ENCODE measurements around the gene FEM1C. TPM values are rescaled to one million over a fixed set of nuclear protein-coding genes. Genes with fewer than 3 reads are reported as not detected.

FEM1C gene
- 18.6 TPM for total RNA-seq
- polyA plus RNA-seq (ENCODE audit: insufficient read depth, low read depth, low replicate concordance), result 4.3 TPM
- long read RNA-seq, donor 1, full-length matches to known transcripts, result 8 of 8 reads
- long read RNA-seq, donor 1, partial matches to known transcripts, result 0 of 8 reads
- long read RNA-seq, donor 1, other reads (novel, unspliced or antisense), result 0 of 8 reads
- long read RNA-seq, donor 2, full-length matches to known transcripts, result 3 of 3 reads
- long read RNA-seq, donor 2, partial matches to known transcripts, result 0 of 3 reads
- long read RNA-seq, donor 2, other reads (novel, unspliced or antisense), result 0 of 3 reads
- long read RNA-seq, donor 3, full-length matches to known transcripts, result 7 of 7 reads
- long read RNA-seq, donor 3, partial matches to known transcripts, result 0 of 7 reads
- long read RNA-seq, donor 3, other reads (novel, unspliced or antisense), result 0 of 7 reads
- long read RNA-seq, donor 4, full-length matches to known transcripts, result 3 of 3 reads
- long read RNA-seq, donor 4, partial matches to known transcripts, result 0 of 3 reads
- long read RNA-seq, donor 4, other reads (novel, unspliced or antisense), result 0 of 3 reads
- long read RNA-seq, donor 5, result 0 reads
- long read RNA-seq, donor 6, full-length matches to known transcripts, result 9 of 9 reads
- long read RNA-seq, donor 6, partial matches to known transcripts, result 0 of 9 reads
- long read RNA-seq, donor 6, other reads (novel, unspliced or antisense), result 0 of 9 reads
- long read RNA-seq, donor 7, full-length matches to known transcripts, result 12 of 14 reads
- long read RNA-seq, donor 7, partial matches to known transcripts, result 0 of 14 reads
- long read RNA-seq, donor 7, other reads (novel, unspliced or antisense), result 2 of 14 reads
- long read RNA-seq, donor 8, full-length matches to known transcripts, result 4 of 4 reads
- long read RNA-seq, donor 8, partial matches to known transcripts, result 0 of 4 reads
- long read RNA-seq, donor 8, other reads (novel, unspliced or antisense), result 0 of 4 reads
- long read RNA-seq, donor 9, full-length matches to known transcripts, result 4 of 4 reads
- long read RNA-seq, donor 9, partial matches to known transcripts, result 0 of 4 reads
- long read RNA-seq, donor 9, other reads (novel, unspliced or antisense), result 0 of 4 reads
- long read RNA-seq, donor 10, full-length matches to known transcripts, result 3 of 3 reads
- long read RNA-seq, donor 10, partial matches to known transcripts, result 0 of 3 reads
- long read RNA-seq, donor 10, other reads (novel, unspliced or antisense), result 0 of 3 reads

GRCh38 chr5:115544436-115545350, at the start of gene FEM1C:
FEM1C (minus strand) TSS chr5:115544775; CDS start chr5:115543493, 1,282 bp downstream.
- H3K4me1 ChIP-seq (ENCODE audit: control insufficient read depth in 2 of 3, insufficient read depth in 2 of 3, low read depth in 1 of 3, low read length in 3 of 3), result peaks cover 0 to 12% (median 8%) of the 10 kb centered on the region in 3 donors
- no peaks in the 10 kb centered on the region for H3K36me3 ChIP-seq (ENCODE audit: control insufficient read depth in 2 of 3, insufficient read depth in 3 of 3, low read length in 3 of 3)
- H3K27me3 ChIP-seq (ENCODE audit: control insufficient read depth, insufficient read depth, low read length), result no peaks in the 10 kb centered on the region
- H3K9ac ChIP-seq (ENCODE audit: low read length in 3 of 3), result peak within 1 kb of the TSS; percentile 81 to 88 (median 86)
- peak within 1 kb of the TSS; percentile 66 to 77 (median 75) for H3K4me3 ChIP-seq (ENCODE audit: low read length in 3 of 3)
- FAIRE-seq, result no peak
- peaks cover 0 to 7% (median 2%) of the 10 kb centered on the region in 3 donors for H3K9me3 ChIP-seq (ENCODE audit: control insufficient read depth in 2 of 3, insufficient read depth in 1 of 3, low read length in 3 of 3)
- intact Hi-C loops (cut with DNase I), result no loop called here
- DNase-seq, result peak; percentile 97 to 100 (median 99)
- TF ChIP-seq CTCF (IDR thresholded peaks at IDR 0.05; ENCODE audit: borderline replicate concordance, extremely low read depth, insufficient read depth), result no peak
- H3K27ac ChIP-seq (ENCODE audit: low read depth in 2 of 2, low read length in 2 of 2), result peak within 1 kb of the TSS; percentile 94 to 96

- no peak for TF ChIP-seq CTCF (IDR thresholded peaks at IDR 0.05; ENCODE audit: borderline replicate concordance, extremely low read depth, insufficient read depth)
- no peak overlapping the region for H3K9ac ChIP-seq (ENCODE audit: low read length in 3 of 3)
- no peaks in the 10 kb centered on the region for H3K9me3 ChIP-seq (ENCODE audit: control insufficient read depth in 2 of 3, insufficient read depth in 1 of 3, low read length in 3 of 3)
- FAIRE-seq (no peak), DNase-seq (no peak)
- no peaks in the 10 kb centered on the region for H3K27me3 ChIP-seq (ENCODE audit: control insufficient read depth, insufficient read depth, low read length)
- no peak overlapping the region for H3K4me3 ChIP-seq (ENCODE audit: low read length in 3 of 3)
- H3K27ac ChIP-seq (ENCODE audit: low read depth in 2 of 2, low read length in 2 of 2), result no peak overlapping the region
- intact Hi-C loops (cut with DNase I), result no loop called here
- no peaks in the 10 kb centered on the region for H3K4me1 ChIP-seq (ENCODE audit: control insufficient read depth in 2 of 3, insufficient read depth in 2 of 3, low read depth in 1 of 3, low read length in 3 of 3)
- no peaks in the 10 kb centered on the region for H3K36me3 ChIP-seq (ENCODE audit: control insufficient read depth in 2 of 3, insufficient read depth in 3 of 3, low read length in 3 of 3)
Measured at GRCh38 chr5:115589043-115589442, 44.5 kb upstream of the FEM1C start.

GRCh38 chr5:115588640-115589039, 44.1 kb upstream of the FEM1C start:
- no peak overlapping the region for H3K27ac ChIP-seq (ENCODE audit: low read depth in 2 of 2, low read length in 2 of 2)
- H3K36me3 ChIP-seq (ENCODE audit: control insufficient read depth in 2 of 3, insufficient read depth in 3 of 3, low read length in 3 of 3), result no peaks in the 10 kb centered on the region
- peak in 2 of 5 donors; percentile 7 to 29 for DNase-seq
- intact Hi-C loops (cut with DNase I), result no loop called here
- no peak for FAIRE-seq
- no peak for TF ChIP-seq CTCF (IDR thresholded peaks at IDR 0.05; ENCODE audit: borderline replicate concordance, extremely low read depth, insufficient read depth)
- H3K27me3 ChIP-seq (ENCODE audit: control insufficient read depth, insufficient read depth, low read length), result no peaks in the 10 kb centered on the region
- no peaks in the 10 kb centered on the region for H3K4me1 ChIP-seq (ENCODE audit: control insufficient read depth in 2 of 3, insufficient read depth in 2 of 3, low read depth in 1 of 3, low read length in 3 of 3)
- H3K9ac ChIP-seq (ENCODE audit: low read length in 3 of 3), result no peak overlapping the region
- no peaks in the 10 kb centered on the region for H3K9me3 ChIP-seq (ENCODE audit: control insufficient read depth in 2 of 3, insufficient read depth in 1 of 3, low read length in 3 of 3)
- no peak overlapping the region for H3K4me3 ChIP-seq (ENCODE audit: low read length in 3 of 3)
